Subcutaneous adipose tissue (tissue), 4 donors: ENCODE measurements around the gene RHOH. TPM values are rescaled to one million over a fixed set of nuclear protein-coding genes. Genes with fewer than 3 reads are reported as not detected.

Source experiments
- CTCF ChIP-seq: fragments of 450-650 bp; IDR thresholded peaks from one replicate; pipeline ENCODE4 v1.5.1; 2016; ENCODE audit warnings: low read depth, mild to moderate bottlenecking, control low read depth, antibody characterized with exemption, moderate library complexity
- total RNA-seq, 4 donors: library from RNA; depleted of rRNA; stranded (reverse); fragments of >200 nt; gene quantifications; one replicate each; pipeline ENCODE4 v1.1.0, GENCODE V29; 2016

The RHOH gene
- total RNA-seq, 4 donors from 2014 or later, result 2.1 to 7.0 (median 3.7) TPM

GRCh38 chr4:40228497-40229365, 31.9 kb downstream of the RHOH start:
- no peak for TF ChIP-seq CTCF

GRCh38 chr4:40231316-40231863, 34.6 kb downstream of the RHOH start:
- TF ChIP-seq CTCF, result no peak

- TF ChIP-seq CTCF, result no peak
Observed at GRCh38 chr4:40232610-40233009, 35.8 kb downstream of the RHOH start.

GRCh38 chr4:40233227-40233626, 36.4 kb downstream of the RHOH start:
- TF ChIP-seq CTCF, result no peak

GRCh38 chr4:40234519-40235039, 37.7 kb downstream of the RHOH start:
- no peak for TF ChIP-seq CTCF

GRCh38 chr4:40238008-40238699, 41.3 kb downstream of the RHOH start:
- TF ChIP-seq CTCF, result no peak
